Measurements from ENCODE around the gene FBXL16.

The FBXL16 gene

GRCh38 chr16:734981-735881 lies 29.6 kb upstream of the FBXL16 start:
- DNase-seq (ENCODE audit: low read depth), result no peak

GRCh38 chr16:734208-734980 lies 28.8 kb upstream of the FBXL16 start:
- no peak for DNase-seq (ENCODE audit: low read depth)

- DNase-seq (ENCODE audit: low read depth), result no peak
These were observed 28.0 kb upstream of the FBXL16 start for GRCh38 chr16:733382-734207.

GRCh38 chr16:732936-733335 lies 27.3 kb upstream of the FBXL16 start:
- DNase-seq (ENCODE audit: low read depth), result no peak

- no peak for DNase-seq (ENCODE audit: low read depth)
These were observed 26.7 kb upstream of the FBXL16 start for GRCh38 chr16:732332-732731.

- no peak for DNase-seq (ENCODE audit: low read depth)
These were observed 25.3 kb upstream of the FBXL16 start for GRCh38 chr16:730666-731509.

- no peak for DNase-seq (ENCODE audit: low read depth)
These were observed 24.4 kb upstream of the FBXL16 start for GRCh38 chr16:729768-730665.

- no peak for DNase-seq (ENCODE audit: low read depth)
These were observed 23.5 kb upstream of the FBXL16 start for GRCh38 chr16:728890-729744.

GRCh38 chr16:728131-728889 lies 22.7 kb upstream of the FBXL16 start:
- DNase-seq (ENCODE audit: low read depth), result peak; percentile 31

- no peak for DNase-seq (ENCODE audit: low read depth)
These were observed 21.8 kb upstream of the FBXL16 start for GRCh38 chr16:727291-727977.

- DNase-seq (ENCODE audit: low read depth), result peak; percentile 46
These were observed 21.1 kb upstream of the FBXL16 start, which contains the start of the genes CCDC78 and HAGHL for GRCh38 chr16:726438-727290. CCDC78 (minus strand) TSS chr16:726443; CDS start chr16:726367, 76 bp downstream. HAGHL (plus strand) TSS chr16:727106; CDS start chr16:727510, 404 bp downstream.

- DNase-seq (ENCODE audit: low read depth), result no peak
These were observed 20.5 kb upstream of the FBXL16 start for GRCh38 chr16:726188-726437.

GRCh38 chr16:725463-726187 lies 20.0 kb upstream of the FBXL16 start:
- no peak for DNase-seq (ENCODE audit: low read depth)

- no peak for DNase-seq (ENCODE audit: low read depth)
These were observed 19.4 kb upstream of the FBXL16 start for GRCh38 chr16:725041-725376.

- DNase-seq (ENCODE audit: low read depth), result no peak
These were observed 18.8 kb upstream of the FBXL16 start for GRCh38 chr16:724188-725040.

- DNase-seq (ENCODE audit: low read depth), result no peak
These were observed 18.1 kb upstream of the FBXL16 start for GRCh38 chr16:723695-724094.
